ENCODE measurements around the gene SH3PXD2A.

GRCh38 chr10:103768345-103768744 is 87.0 kb downstream of the SH3PXD2A start:
- TF ChIP-seq POLR2AphosphoS5 (IDR thresholded peaks at IDR 0.05; ENCODE audit: low read depth): no peak
- no peak for TF ChIP-seq CTCF (conservative IDR thresholded peaks at IDR 0.05; ENCODE audit: low read depth in 2 of 2)
- TF ChIP-seq EZH2 (IDR thresholded peaks at IDR 0.05; ENCODE audit: low read depth, unreplicated experiment): no peak
- no peak for TF ChIP-seq CREB1 (CRISPR knock-in tag; IDR thresholded peaks at IDR 0.05; ENCODE audit: low read depth)
